HAP-1 (cell line): ENCODE data around the gene ZRANB3.
"Not testable (repeated sequence)": the region's sequence is repeated elsewhere in the genome, so short reads cannot be mapped to it uniquely, and the experiment has no call there.

Experiments used
- DNase-seq, 2 experiments: peaks; one replicate each; pipeline ENCODE4 v3.0.0-alpha.2; 2016 to 2020; ENCODE audit warnings: low spot score in 2 of 2
- H3K27me3 ChIP-seq: fragments of 250-450 bp; sonication (Bioruptor Pico); 2 replicates; pipeline ENCODE4 v1.5.1; 2020; ENCODE audit warnings: low read depth, mild to moderate bottlenecking, moderate library complexity
- H3K36me3 ChIP-seq: fragments of 250-450 bp; sonication (Bioruptor Pico); replicated peaks from 2 replicates; pipeline ENCODE4 v1.5.1; 2020; ENCODE audit warnings: mild to moderate bottlenecking
- H3K4me1 ChIP-seq: fragments of 250-450 bp; sonication (Bioruptor Pico); 2 replicates; pipeline ENCODE4 v1.5.1; 2020; ENCODE audit warnings: mild to moderate bottlenecking
- H3K4me3 ChIP-seq: fragments of 250-450 bp; sonication (Bioruptor Pico); 2 replicates; pipeline ENCODE4 v1.5.1; 2020; ENCODE audit warnings: mild to moderate bottlenecking, moderate library complexity
- H3K9me3 ChIP-seq: fragments of 250-450 bp; sonication (Bioruptor Pico); 2 replicates; pipeline ENCODE4 v1.5.1; 2020; ENCODE audit warnings: mild to moderate bottlenecking, moderate library complexity
- in situ Hi-C: fragments of 300-500 bp; cut with MboI; formaldehyde crosslinking; loops from 3 replicates; pipeline ENCODE4 v1.14.3; 2020; ENCODE audit warnings: low sequenced_read_pairs, inconsistent platforms, mixed read lengths

The ZRANB3 gene

DNA sequence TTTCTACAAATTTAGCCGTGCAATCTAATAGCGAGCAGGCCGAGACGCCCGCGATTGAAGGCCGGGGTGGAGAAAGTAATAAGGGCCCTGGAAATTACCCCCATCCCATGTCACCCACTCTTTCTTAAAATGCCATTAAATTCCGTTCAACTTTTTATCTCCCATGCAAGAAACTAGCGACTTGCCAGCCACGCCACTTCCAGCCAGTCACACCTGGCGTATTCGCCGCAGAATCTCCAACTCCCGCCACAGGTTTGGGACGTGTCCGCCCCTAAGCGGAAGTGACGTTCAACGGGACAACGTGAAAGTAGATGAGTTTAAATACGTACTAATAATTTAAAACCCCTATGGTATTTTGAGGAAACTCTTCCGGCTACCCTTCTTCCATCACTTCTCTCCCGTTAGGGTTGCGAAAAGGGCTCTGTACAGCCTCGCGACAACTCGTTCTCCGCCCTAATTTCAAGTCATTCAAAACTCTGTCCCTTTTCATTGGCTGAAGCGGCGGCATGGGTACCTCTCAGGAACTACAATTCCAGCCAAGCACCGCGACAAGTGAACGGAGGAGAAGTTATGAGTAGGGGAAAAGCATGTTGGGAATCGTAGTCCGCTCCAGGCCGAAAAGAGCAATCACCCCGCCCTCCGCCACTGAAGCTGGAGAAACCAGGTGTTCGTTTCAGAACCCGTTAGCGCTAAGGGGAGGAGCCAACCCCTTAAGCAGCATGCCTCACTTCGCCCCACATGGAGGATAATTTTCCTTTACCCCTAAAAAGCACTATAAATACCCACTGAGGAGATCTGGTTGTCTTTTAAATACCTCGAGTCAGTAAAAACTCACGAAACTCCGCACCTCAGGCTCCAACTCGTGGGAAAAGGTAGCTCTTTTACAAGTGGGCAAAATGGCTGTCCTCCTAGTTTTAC lies at the start of gene ZRANB3:
TSS of gene ZRANB3 (minus strand) at position 906 of the 918 bp plus-strand sequence.
- in situ Hi-C loops = no loop called here
- H3K27me3 ChIP-seq = no peaks in the 10 kb centered on the region
- DNase-seq = peak; percentile 97 to 98
- H3K4me3 ChIP-seq = peak within 1 kb of the TSS; percentile 75
- H3K36me3 ChIP-seq = 0 out of 2 replicates have a peak, but pooled peaks cover 4% of the 10 kb centered on the region
- 0 out of 2 replicates have a peak, but pooled peaks cover 2% of the 10 kb centered on the region for H3K9me3 ChIP-seq
- H3K4me1 ChIP-seq = peaks cover 32% of the 10 kb centered on the region

DNA sequence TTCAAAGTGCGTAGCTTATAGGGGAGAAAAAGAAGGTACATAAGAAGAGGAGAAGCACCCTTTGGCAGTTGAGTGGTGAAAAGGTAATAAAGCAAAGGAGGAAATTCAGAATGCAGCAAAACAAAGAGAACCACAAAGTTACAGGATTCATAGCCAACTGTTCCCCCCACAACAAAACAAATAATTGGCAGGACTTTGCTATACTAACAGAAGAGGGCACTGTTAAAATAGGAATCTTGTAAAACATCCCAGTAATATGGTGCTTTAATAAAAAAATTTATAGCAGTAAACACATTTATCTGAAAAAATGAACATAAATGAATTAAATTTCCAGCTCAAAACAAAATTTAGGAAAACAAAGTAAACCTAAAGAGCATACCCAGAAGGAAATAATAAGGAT lies 42.6 kb upstream of the ZRANB3 start:
- in situ Hi-C loops = no loop called here
- Histone ChIP-seq H3K4me3 (no peak overlapping the region), H3K9me3 (no peaks in the 10 kb centered on the region), H3K36me3 (no peaks in the 10 kb centered on the region), H3K4me1 (peaks cover 4% of the 10 kb centered on the region), H3K27me3 (no peaks in the 10 kb centered on the region)
- no peak for DNase-seq

DNA sequence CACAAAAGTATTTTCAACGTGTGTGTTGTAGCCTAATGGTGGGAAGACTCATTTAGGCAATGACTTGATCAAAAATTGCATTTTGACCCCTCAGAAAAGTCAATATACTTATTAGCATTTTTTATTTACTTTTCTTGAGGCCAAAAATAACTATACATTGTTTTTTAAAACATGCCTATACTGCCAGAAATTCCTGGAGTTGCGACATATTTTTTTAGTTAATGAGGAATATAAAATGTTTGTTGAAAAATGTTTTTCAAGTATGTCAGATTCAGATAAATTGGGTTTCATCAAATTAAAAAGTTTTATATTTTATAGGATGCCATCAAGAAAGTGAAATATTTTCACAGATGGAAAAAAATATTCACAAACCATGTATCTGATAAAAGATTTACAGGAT lies 39.9 kb upstream of the ZRANB3 start:
- Histone ChIP-seq H3K4me3 (no peak overlapping the region), H3K36me3 (no peaks in the 10 kb centered on the region), H3K27me3 (no peaks in the 10 kb centered on the region), H3K9me3 (no peaks in the 10 kb centered on the region), H3K4me1 (peaks cover 4% of the 10 kb centered on the region)
- in situ Hi-C loops = no loop called here
- DNase-seq = no peak

DNA sequence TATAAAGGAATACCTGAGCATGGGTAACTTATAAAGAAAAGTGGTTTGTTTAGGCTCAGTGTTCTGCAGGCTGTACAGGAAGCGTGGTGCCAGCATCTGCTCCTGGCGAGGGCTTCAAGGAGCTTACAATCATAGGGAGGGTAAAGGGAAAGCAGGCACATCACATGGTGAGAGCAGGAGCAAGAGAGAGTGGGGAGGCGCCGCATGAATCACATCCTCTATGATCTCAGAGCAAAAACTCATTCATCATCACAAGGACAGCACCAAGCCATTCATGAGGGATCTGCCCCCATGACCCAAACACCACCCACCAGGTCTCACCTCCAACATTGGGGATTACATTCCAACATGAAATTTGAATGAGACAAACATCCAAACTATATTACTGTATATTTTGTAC lies 32.8 kb upstream of the ZRANB3 start:
- Histone ChIP-seq H3K9me3 (no peaks in the 10 kb centered on the region), H3K27me3 (no peaks in the 10 kb centered on the region), H3K36me3 (0 out of 2 replicates have a peak, but pooled peaks cover 3% of the 10 kb centered on the region), H3K4me1 (no peaks in the 10 kb centered on the region), H3K4me3 (no peak overlapping the region)
- in situ Hi-C loops = no loop called here
- DNase-seq = no peak

DNA sequence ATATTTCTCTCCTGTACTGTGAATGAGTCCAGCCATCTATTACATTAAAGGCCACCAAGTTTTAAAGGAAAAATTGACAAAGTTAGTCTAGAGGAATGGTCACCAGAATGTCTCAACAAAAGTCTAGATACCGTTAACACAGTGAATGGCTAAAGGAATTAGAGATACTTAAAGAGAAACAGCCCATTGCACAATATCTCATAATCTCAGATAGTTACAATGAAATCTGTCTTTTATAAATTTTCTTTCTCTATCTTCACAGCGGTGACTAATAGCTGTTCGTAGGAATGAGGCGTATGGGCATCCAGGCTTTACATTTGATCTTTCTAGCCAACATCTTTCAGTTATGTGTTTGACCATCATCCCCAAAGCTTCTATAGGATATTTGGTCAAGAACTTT lies 30.9 kb upstream of the ZRANB3 start:
- Histone ChIP-seq H3K4me3 (no peak overlapping the region), H3K9me3 (no peaks in the 10 kb centered on the region), H3K36me3 (0 out of 2 replicates have a peak, but pooled peaks cover 3% of the 10 kb centered on the region), H3K4me1 (peaks cover 8% of the 10 kb centered on the region), H3K27me3 (no peaks in the 10 kb centered on the region)
- DNase-seq = no peak
- in situ Hi-C loops = no loop called here

DNA sequence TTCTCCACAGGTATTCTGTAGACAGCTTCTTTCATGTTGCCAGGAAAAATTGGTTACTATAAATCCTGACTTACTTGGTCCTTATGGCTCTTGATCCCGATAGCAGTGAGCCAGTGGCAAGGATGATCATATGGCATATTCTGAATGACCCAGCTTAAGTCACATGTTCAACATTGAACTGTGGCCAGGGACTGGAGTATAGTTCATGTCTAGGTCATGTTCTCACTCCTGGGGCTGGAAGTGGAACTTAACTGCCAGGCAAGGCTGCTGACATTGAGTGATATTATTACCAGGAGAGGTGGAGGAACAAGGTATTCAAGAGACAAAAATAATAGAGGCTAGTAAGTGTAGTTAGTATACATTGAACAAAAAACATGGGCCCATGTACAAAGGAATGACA lies 26.5 kb upstream of the ZRANB3 start:
- Histone ChIP-seq H3K27me3 (no peaks in the 10 kb centered on the region), H3K4me1 (peaks cover 16% of the 10 kb centered on the region), H3K4me3 (no peak overlapping the region), H3K36me3 (0 out of 2 replicates have a peak, but pooled peaks cover 3% of the 10 kb centered on the region), H3K9me3 (no peaks in the 10 kb centered on the region)
- DNase-seq = no peak
- in situ Hi-C loops = no loop called here

DNA sequence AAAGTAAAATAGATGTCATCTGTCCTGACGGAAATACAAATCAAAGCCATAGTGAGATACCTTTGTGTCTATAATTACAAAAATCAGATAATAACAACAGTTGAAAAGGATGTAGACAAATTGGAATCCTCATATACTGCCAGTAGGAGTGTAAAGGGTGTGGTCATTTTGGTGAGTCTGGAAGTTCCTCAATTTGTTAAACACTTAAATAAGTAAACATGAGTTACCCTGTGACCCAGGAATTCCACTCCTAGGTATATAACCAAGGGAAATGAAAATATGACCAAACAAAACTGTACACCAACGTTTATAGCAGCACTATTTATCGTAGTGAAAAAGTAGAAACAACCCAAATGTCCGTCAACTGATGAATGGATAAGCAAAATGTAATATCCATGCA lies 24.3 kb upstream of the ZRANB3 start:
- no peak overlapping the region for H3K4me3 ChIP-seq

DNA sequence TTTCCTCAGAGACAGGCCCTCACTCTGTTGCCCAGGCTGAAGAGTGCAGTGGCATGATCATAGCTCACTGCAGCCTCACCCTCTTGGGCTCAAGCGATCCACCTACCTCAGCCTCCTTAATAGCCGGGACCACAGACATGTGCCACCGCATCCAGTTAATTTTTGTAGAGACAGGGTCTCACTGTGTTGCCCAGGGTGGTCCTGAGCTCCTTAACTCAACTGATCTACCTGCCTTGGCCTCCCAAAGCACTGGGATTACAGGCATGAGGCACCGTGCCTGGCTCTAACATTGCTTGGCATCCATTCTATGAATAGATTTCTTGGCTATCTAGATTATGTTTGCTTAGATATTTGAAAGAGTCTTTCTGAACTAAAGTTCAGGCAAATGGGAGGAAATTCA lies 21.9 kb upstream of the ZRANB3 start:
- Histone ChIP-seq H3K27me3 (no peaks in the 10 kb centered on the region), H3K9me3 (no peaks in the 10 kb centered on the region), H3K36me3 (no peaks in the 10 kb centered on the region), H3K4me3 (no peak overlapping the region), H3K4me1 (peaks cover 24% of the 10 kb centered on the region)
- DNase-seq = no peak
- in situ Hi-C loops = no loop called here

More for the DNA sequence above, 24.3 kb upstream of the ZRANB3 start:
- in situ Hi-C loops = no loop called here
- no peak for DNase-seq
- no peaks in the 10 kb centered on the region for H3K27me3 ChIP-seq
- H3K36me3 ChIP-seq = no peaks in the 10 kb centered on the region
- H3K4me1 ChIP-seq = peaks cover 19% of the 10 kb centered on the region
- H3K9me3 ChIP-seq = no peaks in the 10 kb centered on the region

DNA sequence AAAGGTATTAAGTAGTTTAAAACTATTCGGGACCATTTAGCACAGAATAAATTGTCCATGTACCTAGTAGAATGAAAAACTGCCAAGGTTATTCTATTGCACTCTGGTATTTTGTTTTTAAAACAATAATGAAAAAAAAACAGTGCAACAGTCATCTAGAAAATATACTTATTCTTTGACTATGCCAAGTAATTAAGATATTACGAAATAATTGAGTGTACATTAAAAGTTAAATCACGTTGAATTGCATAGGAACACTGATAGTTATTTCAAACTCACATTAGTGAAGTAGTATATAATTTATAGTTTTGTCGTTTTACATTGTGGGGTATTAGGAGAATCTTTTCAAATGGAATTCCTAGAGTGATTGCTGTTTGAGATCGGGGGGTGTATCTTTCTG lies 20.3 kb upstream of the ZRANB3 start:
- Histone ChIP-seq H3K27me3 (no peaks in the 10 kb centered on the region), H3K9me3 (no peaks in the 10 kb centered on the region), H3K4me3 (no peak overlapping the region), H3K4me1 (peaks cover 24% of the 10 kb centered on the region), H3K36me3 (no peaks in the 10 kb centered on the region)
- in situ Hi-C loops = no loop called here
- no peak for DNase-seq

DNA sequence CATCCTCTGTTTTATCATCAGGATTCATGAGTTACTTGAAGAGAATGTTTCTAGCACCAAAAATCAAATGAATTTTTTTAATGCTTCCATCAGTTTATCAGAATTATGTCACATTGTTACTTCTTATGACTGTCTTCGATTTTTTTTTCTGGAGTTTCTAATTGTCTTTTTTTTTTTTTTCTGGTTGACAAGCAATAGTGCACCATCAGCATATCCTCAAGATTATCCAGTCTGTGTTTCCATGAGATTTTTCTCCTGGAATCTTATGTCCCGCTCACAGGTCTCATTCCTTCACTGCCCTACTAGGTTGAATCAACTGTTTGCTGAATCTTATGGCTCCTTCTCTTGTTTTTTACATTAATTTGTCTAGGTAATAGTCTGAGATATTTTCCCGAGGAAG lies 16.3 kb upstream of the ZRANB3 start:
- H3K36me3 ChIP-seq = no peaks in the 10 kb centered on the region
- in situ Hi-C loops = no loop called here

DNA sequence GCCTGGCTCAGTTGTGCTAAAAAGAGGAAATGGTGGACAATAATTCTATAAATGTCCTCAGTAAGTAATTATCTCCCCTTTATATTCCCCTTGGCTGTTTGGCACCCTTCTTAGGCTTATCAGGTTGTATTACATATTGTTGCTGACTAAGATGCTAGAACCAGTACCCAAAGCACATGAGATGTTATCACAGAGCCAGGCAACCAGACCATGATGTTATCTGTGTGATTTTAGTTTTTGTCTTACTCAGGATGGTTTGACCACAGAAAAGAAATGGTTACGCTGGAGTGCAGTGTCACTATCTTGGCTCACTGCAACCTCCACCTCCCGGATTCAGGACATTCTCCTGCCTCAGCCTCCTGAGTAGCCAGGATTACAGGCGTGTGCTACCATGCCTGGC lies 15.4 kb upstream of the ZRANB3 start:
- in situ Hi-C loops = no loop called here
- H3K4me1 ChIP-seq = peaks cover 16% of the 10 kb centered on the region
- no peak overlapping the region for H3K4me3 ChIP-seq
- DNase-seq = no peak
- H3K9me3 ChIP-seq = no peaks in the 10 kb centered on the region
- H3K27me3 ChIP-seq = no peaks in the 10 kb centered on the region
- H3K36me3 ChIP-seq = no peaks in the 10 kb centered on the region

More for the DNA sequence above, 16.3 kb upstream of the ZRANB3 start:
- DNase-seq = no peak
- peaks cover 16% of the 10 kb centered on the region for H3K4me1 ChIP-seq
- H3K4me3 ChIP-seq = no peak overlapping the region
- H3K9me3 ChIP-seq = no peaks in the 10 kb centered on the region
- no peaks in the 10 kb centered on the region for H3K27me3 ChIP-seq

DNA sequence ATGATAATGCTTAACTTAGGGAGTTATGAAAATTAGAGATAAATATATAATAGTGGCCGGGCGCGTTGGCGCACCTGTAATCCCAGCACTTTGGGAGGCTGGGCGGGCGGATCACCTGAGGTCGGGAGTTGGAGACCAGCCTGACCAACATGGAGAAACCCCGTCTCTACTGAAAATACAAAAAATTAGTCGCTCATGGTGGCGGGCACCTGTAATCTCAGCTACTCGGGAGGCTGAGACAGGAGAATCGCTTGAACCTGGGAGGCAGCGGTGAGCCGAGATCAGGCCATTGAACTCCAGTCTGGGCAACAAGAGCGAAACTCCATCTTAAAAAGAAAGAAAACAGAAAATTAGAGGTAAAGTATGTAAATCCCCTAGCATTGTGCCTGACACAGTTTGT lies 2.5 kb upstream of the ZRANB3 start:
- in situ Hi-C loops = not testable (repeated sequence)

DNA sequence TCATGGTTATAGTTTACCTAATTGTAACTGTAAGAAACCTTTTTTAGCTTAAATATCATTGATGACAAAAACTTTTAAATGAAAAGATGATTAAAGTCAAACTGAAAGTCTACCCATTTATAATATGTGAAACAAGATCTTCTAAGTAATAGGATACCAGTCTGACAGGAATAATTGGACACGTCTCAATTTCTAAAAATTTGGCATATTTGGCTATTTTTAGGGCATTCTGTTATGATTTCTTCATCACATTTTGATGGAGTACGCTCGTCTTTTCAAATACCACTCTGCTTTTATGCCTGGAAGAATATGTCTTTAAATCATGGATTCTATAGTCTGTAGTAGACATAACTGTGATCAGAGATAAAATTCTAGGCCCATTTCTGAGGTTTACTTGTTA lies 1.6 kb upstream of the ZRANB3 start:
- in situ Hi-C loops = no loop called here
- H3K9me3 ChIP-seq = 0 out of 2 replicates have a peak, but pooled peaks cover 6% of the 10 kb centered on the region
- 0 out of 2 replicates have a peak, but pooled peaks cover 4% of the 10 kb centered on the region for H3K36me3 ChIP-seq
- peaks cover 32% of the 10 kb centered on the region for H3K4me1 ChIP-seq
- DNase-seq = no peak
- peak overlapping the region; percentile 75 for H3K4me3 ChIP-seq
- no peaks in the 10 kb centered on the region for H3K27me3 ChIP-seq

More for the DNA sequence above, 2.5 kb upstream of the ZRANB3 start:
- not testable (repeated sequence) for H3K9me3 ChIP-seq, DNase-seq, H3K27me3 ChIP-seq, H3K4me3 ChIP-seq, H3K36me3 ChIP-seq
- peaks cover 28% of the 10 kb centered on the region for H3K4me1 ChIP-seq
